ENCODE data around the gene GABPA.

Gene GABPA

DNA sequence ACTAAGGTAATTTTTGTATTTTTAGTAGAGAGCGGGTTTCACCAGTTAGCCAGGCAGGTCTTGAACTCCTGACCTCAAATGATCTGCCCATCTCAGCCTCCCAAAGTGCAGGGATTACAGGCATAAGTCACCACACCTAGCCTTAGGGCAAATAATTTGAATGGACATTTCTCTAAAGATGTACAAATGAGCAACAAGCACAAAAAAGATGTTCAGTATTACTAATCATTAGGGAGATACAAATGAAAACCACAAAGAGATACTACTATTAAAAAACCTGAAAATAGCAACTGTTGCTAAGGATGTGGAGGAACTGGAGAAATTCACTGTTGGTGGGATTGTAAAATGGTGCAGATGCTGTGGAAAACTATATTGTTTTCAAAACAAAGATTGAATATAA lies 79.1 kb downstream of the GABPA start:
- FAIRE-seq, result no peak

DNA sequence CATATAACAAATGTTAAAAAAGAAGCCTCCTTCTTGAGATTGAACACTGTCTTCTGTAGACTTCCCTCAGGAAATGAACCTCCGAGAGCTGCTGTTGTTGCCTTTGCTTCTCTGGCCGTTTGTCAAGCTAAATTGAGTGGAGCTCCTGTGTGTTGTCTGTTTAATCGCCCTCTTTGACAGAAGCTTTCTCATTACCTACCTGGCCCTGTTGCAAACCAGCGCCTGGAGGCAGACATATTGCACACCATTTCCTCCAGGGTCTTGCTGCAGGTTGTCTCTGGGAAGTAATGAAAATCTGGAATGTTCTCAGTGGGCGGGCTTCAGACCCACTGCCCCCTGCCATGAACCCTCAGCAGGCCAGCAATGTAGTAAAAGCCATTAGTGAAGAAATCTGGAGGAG lies 83.3 kb downstream of the GABPA start:
- no peak for FAIRE-seq

DNA sequence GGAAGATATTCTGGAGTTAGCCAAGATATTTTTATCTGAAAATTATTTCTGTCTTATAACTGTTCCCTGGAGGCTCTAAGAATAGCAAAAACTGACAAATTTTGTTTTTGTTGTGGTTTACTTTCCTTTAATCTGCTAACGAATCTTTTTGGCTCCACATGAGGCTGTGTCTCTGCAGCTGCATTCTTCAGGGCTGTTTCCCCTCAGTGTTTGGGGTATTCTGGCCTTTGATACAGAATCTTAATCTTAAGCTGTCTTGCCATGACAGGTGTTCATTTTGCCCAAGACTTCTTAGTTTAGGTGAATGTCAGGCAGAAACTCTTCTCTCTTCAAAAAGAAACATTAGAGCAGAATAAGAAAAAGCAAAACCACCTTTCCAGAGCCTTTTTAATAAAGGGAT lies 83.8 kb downstream of the GABPA start:
- FAIRE-seq, result no peak

Data from G401.6 (cell line).